ENCODE data around the gene MARCHF11. TPM values are rescaled to one million over a fixed set of nuclear protein-coding genes. Genes with fewer than 3 reads are reported as not detected.

Gene MARCHF11
- total RNA-seq, 2 experiments from 2014 or later: not detected

- Mint-ChIP-seq H3K27me3 (no peaks in the 10 kb centered on the region), H3K27ac (no peak overlapping the region), H3K9me3 (peaks cover 2% of the 10 kb centered on the region), H3K4me3 (no peak overlapping the region), H3K36me3 (ENCODE audit: low read depth) (no peaks in the 10 kb centered on the region), H3K4me1 (ENCODE audit: low read depth) (no peaks in the 10 kb centered on the region)
- intact Hi-C loops (cut with DNase I, micrococcal nuclease): no loop called here
- H3K27ac ChIP-seq (ENCODE audit: low read depth in 1 of 2, low read length in 2 of 2): no peak overlapping the region
- H3K36me3 ChIP-seq (ENCODE audit: insufficient read depth, low read length): no peaks in the 10 kb centered on the region
- no peak for ATAC-seq (ENCODE audit: poor library complexity)
- H3K4me1 ChIP-seq (ENCODE audit: insufficient read depth, low read length): no peaks in the 10 kb centered on the region
- no peak for DNase-seq
- no peak for TF ChIP-seq CTCF (IDR thresholded peaks at IDR 0.05)
- no peaks in the 10 kb centered on the region for H3K27me3 ChIP-seq (ENCODE audit: control insufficient read depth in 1 of 2, insufficient read depth in 2 of 2, low read length in 2 of 2)
- H3K4me3 ChIP-seq (ENCODE audit: low read length): no peak overlapping the region
- H3K9me3 ChIP-seq (ENCODE audit: control insufficient read depth in 1 of 2, insufficient read depth in 1 of 2, low read length in 2 of 2): peaks cover 0 to 3% of the 10 kb centered on the region in 2 experiments
- ChIA-PET CTCF (no interaction called here), POLR2A (no interaction called here)
Measured at GRCh38 chr5:16033187-16033925, 146.2 kb downstream of the MARCHF11 start.

GRCh38 chr5:16028708-16029107 is 150.9 kb downstream of the MARCHF11 start:
- Histone ChIP-seq H3K4me3 (ENCODE audit: low read length) (no peak overlapping the region), H3K36me3 (ENCODE audit: insufficient read depth, low read length) (no peaks in the 10 kb centered on the region), H3K27ac (ENCODE audit: low read depth in 1 of 2, low read length in 2 of 2) (no peak overlapping the region), H3K27me3 (ENCODE audit: control insufficient read depth in 1 of 2, insufficient read depth in 2 of 2, low read length in 2 of 2) (no peaks in the 10 kb centered on the region), H3K4me1 (ENCODE audit: insufficient read depth, low read length) (no peaks in the 10 kb centered on the region), H3K9me3 (ENCODE audit: control insufficient read depth in 1 of 2, insufficient read depth in 1 of 2, low read length in 2 of 2) (peaks cover 0 to 3% of the 10 kb centered on the region in 2 experiments)
- Mint-ChIP-seq H3K36me3 (ENCODE audit: low read depth) (no peaks in the 10 kb centered on the region), H3K9me3 (peaks cover 2% of the 10 kb centered on the region), H3K27me3 (no peaks in the 10 kb centered on the region), H3K4me1 (ENCODE audit: low read depth) (no peaks in the 10 kb centered on the region), H3K27ac (no peak overlapping the region), H3K4me3 (no peak overlapping the region)
- DNase-seq (no peak), ATAC-seq (ENCODE audit: poor library complexity) (no peak)
- POLR2A ChIA-PET: no interaction called here
- CTCF ChIA-PET: no interaction called here
- no peak for TF ChIP-seq CTCF (IDR thresholded peaks at IDR 0.05)
- intact Hi-C loops (cut with DNase I, micrococcal nuclease): no loop called here

- CTCF ChIA-PET: no interaction called here
- Mint-ChIP-seq H3K36me3 (ENCODE audit: low read depth) (no peaks in the 10 kb centered on the region), H3K27ac (no peak overlapping the region), H3K9me3 (peaks cover 3% of the 10 kb centered on the region), H3K27me3 (no peaks in the 10 kb centered on the region), H3K4me3 (no peak overlapping the region), H3K4me1 (ENCODE audit: low read depth) (no peaks in the 10 kb centered on the region)
- Histone ChIP-seq H3K4me1 (ENCODE audit: insufficient read depth, low read length) (no peaks in the 10 kb centered on the region), H3K27ac (ENCODE audit: low read depth in 1 of 2, low read length in 2 of 2) (no peak overlapping the region), H3K36me3 (ENCODE audit: insufficient read depth, low read length) (no peaks in the 10 kb centered on the region), H3K9me3 (ENCODE audit: control insufficient read depth in 1 of 2, insufficient read depth in 1 of 2, low read length in 2 of 2) (peaks cover 0 to 3% of the 10 kb centered on the region in 2 experiments), H3K4me3 (ENCODE audit: low read length) (no peak overlapping the region), H3K27me3 (ENCODE audit: control insufficient read depth in 1 of 2, insufficient read depth in 2 of 2, low read length in 2 of 2) (no peaks in the 10 kb centered on the region)
- DNase-seq (no peak), ATAC-seq (ENCODE audit: poor library complexity) (no peak)
- no peak for TF ChIP-seq CTCF (IDR thresholded peaks at IDR 0.05)
- intact Hi-C loops (cut with DNase I, micrococcal nuclease): no loop called here
- POLR2A ChIA-PET: no interaction called here
Measured at GRCh38 chr5:16025681-16026080, 153.9 kb downstream of the MARCHF11 start.

Measured in CD4-positive, alpha-beta T cell (primary cell).